Stimulated activated CD4-positive, alpha-beta T cell treated with anti-CD3 and anti-CD28 coated beads, Interleukin-12 subunit alpha, Interleukin-12 subunit beta, amount 100 ng/mL, for 48 hours (primary cell): Measurements from ENCODE around the gene LPP.

ENCODE experiments used
- DNase-seq, 3 donors: peaks; one replicate each; pipeline ENCODE4 v3.0.0-alpha.2; 2020; ENCODE audit warnings: low read depth in 2 of 3, low spot score in 1 of 3

LPP gene

DNA sequence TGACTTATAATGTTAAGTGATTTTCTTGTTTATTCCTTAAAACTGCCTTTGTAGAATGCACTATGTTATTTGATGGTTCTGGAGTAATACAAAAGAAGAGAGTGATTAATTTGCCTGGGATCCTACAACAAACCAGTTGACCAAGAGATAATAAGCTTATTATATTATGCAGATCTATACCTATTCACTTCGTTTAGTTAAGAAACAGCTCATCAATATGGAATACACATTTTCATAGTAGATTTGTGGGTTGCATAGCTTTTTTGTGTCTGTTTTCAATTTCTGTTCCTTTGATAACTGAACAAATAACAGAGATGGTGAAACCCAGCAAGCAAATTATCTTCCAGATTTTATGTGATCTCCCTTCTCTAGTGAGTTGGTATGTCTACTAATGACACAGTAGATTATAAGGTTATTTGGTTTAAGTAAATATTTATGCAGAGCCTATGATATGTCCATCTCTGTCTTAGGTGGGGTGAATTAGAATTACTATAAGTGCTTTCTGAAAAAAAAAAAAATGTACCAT, 574.5 kb downstream of the LPP start:
- no peak for DNase-seq

DNA sequence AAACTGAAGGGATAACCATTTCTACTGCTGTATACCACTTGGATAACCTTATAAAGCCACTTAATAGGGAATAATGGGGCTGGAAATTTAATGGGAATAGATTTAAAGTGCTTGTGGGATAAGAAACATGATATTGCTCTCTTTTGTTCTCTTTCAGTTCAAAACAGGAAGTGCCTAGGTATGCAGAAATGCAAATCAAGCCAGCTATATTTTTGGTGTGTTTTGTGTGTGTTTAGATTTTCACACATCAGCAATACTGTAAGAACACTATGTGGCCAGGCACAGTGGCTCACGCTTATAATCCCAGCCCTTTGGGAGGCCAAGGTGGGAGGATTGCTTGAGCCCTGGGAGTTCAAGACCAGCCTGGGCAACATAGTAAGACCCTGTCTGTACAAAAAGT, 575.5 kb downstream of the LPP start:
- DNase-seq, result no peak

GRCh38 chr3:188734395-188734794, 580.4 kb downstream of the LPP start:
- DNase-seq, result no peak

GRCh38 chr3:188739511-188739910, 585.6 kb downstream of the LPP start:
- no peak for DNase-seq

GRCh38 chr3:188740010-188740409, 586.1 kb downstream of the LPP start:
- DNase-seq, result no peak

DNA sequence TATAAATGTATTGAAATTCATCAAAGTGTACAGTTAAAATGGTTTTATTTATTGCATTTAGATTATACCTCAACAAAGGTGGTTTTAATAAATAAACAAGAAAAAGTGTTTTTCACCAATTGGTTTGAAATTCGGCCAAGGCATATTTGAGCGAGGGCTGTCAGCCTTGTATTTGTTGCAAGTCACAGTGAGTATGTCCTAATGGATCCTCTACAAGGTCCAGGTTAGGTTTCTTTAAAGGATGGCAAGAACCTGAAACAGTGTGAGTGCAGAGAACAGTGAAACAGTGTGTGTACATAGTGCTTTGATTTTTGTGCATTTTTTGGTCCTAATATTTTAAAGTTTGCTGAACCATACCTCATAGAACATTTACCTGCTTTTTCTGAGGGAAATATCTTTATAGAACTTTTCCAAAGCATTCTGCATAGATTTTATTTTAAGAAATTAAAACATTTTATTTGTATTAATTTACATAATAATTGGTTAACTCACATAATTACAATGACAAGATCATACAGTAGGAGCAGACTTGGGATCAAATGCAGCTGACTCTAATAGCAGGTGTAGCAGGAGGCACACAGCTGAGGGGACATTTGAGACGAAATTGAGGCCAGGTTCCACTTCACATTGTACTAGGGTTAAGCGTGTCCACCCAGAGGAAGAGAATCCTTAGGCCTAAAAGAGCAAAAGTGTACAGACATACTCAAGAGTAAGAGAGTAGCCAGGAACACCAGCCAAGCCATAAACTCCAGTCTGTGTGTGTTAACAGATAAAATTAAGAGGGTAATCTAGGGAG, 589.0 kb downstream of the LPP start:
- DNase-seq, result no peak

DNA sequence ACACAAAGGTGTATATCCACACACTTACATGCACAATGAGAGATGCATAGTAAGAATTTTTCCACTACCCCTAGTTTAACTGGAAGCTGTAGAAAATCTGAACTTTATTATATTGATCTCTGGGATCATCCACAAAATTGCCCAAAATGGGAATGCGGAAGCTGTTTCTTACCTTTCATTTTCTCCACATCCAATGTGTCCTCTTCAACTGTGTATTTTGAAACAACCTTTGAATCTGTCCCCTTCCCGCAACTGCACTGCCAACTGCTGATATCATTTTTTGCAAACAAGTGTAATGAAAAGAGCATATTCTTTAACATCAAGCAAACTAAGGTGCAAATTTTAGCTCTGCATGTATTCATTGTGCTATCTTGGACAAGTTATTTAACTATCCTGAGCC, 590.2 kb downstream of the LPP start:
- DNase-seq, result no peak

DNA sequence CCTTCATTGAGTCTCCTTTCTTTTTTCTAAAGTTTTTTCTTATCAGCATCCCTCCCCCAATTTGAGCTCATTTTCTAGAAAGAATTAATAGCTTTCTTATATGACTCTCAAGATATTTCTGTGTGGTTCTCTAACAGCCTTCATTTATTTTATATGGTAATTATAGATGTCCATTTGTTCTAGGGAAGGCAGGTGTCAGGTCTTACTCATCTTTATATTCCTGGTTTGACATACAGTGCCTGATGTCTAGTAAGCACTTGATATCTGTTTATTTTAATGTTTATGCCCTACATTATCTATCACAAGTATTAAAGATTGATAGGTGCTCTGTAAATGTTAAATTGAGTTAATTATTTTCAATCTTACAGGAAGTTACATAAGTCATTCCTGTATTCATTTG, 591.1 kb downstream of the LPP start:
- no peak for DNase-seq

- no peak for DNase-seq
These were observed 592.4 kb downstream of the LPP start for GRCh38 chr3:188746291-188746783.

- DNase-seq, result no peak
These were observed 593.5 kb downstream of the LPP start for GRCh38 chr3:188747489-188747888.

DNA sequence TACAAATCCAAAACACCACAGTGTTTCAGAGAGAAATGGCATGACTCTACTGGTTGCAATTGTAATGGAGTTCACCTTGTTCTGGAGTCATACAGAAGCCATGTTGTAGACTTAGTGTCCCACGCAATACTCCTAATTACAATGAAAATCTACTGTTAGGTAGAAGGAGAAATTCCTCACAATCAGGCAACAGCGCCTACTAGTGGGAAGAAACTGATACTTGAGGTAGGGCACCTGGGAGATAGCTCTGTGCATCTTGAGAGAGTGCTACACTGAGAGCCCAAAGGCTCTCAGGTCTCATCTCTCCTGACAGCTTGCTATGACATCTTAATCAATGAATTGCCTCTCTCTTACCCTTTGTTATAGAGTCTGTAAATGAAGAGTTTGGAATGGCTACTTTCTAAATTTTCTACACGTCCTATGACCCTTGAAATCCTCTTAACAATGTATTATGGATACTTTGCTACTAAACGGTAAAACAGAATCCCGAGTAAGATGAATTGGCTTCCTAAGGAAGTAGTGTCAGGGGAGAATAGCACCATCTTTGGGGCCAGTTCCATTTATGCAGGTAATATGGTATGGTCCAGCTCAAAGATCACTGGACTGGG, 595.2 kb downstream of the LPP start:
- DNase-seq, result peak in 2 of 3 donors; percentile 30 to 44

GRCh38 chr3:188749830-188750229, 595.9 kb downstream of the LPP start:
- DNase-seq, result no peak

DNA sequence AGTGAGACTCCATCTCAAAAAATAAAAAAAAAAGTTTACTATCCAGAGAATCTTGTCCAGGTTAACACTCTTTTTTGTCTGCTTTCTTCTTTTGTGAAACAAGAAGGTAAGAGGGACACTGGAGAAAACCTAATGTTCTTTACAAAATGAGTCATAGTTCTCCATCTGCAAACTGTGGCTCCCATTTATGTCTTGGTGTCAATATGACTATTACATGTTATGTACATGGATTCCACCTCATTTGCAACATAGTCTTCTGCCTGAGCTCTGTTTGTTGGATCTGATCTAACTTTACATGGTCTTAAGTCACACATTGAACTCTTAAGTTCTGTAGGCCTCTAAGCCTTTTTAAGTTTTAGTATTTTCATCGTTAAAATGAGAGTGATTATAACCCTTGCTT, 596.7 kb downstream of the LPP start:
- DNase-seq, result no peak

- peak in 1 of 3 donors; percentile 1 for DNase-seq
These were observed 598.9 kb downstream of the LPP start for GRCh38 chr3:188752850-188753249.

DNA sequence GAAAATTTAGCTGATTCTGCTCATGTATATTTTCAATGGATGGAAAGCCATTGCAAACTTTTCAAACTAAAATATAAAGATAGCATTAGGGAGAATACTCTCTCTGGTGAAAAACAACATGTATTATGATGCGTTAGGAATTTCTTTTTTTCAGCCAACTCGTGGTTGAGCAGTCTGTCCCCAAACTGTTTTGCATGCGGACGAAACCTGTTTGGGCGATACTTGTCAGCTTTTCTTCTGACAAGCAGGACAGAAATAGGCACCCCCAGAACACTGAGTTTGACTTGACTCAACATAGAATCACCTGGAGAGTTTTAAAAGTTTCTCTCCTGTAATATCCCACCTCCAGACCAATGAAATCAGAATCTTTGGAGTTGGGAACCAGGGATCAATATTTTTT, 600.3 kb downstream of the LPP start:
- no peak for DNase-seq

GRCh38 chr3:188756241-188756640, 602.3 kb downstream of the LPP start:
- no peak for DNase-seq

GRCh38 chr3:188759336-188760005, 605.5 kb downstream of the LPP start:
- no peak for DNase-seq

GRCh38 chr3:188760408-188760807, 606.5 kb downstream of the LPP start:
- DNase-seq, result no peak

- no peak for DNase-seq
These were observed 607.5 kb downstream of the LPP start for GRCh38 chr3:188761439-188761838.

DNA sequence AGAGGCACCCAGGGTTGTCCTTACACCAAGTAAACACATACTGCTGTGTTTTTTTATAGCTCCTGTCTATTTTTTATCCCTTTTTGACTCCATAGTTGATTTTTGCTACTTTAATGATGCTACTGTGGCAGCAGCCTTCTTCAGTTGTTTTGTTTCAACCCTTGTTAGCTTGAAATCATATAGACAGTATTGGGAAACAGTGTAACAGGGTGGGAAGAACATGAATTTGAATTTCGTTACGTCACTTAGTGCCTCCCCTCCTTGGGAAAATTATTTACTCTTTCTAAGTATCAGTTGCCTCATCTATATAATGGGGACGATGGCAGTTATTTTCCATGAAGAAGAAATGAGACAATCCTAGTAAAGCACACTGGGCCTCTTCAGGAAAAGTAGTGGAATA, 608.0 kb downstream of the LPP start:
- no peak for DNase-seq

GRCh38 chr3:188764609-188765008, 610.7 kb downstream of the LPP start:
- DNase-seq, result no peak

GRCh38 chr3:188769831-188770230, 615.9 kb downstream of the LPP start:
- DNase-seq, result no peak
